GM23248 (cell line): Measurements from ENCODE around the gene CHRNE. TPM values are rescaled to one million over a fixed set of nuclear protein-coding genes. Genes with fewer than 3 reads are reported as not detected.
A peak's percentile ranks its signal among the peaks of the same experiment; 100 is the strongest.

Experiments
- DNase-seq: peaks from one replicate; pipeline ENCODE4 v3.0.0-alpha.2; 2015
- H2AFZ ChIP-seq: fragments of 200-600 bp; sonication (generic); 2 replicates; pipeline ENCODE4 v1.6.1; 2016; ENCODE audit warnings: antibody characterized with exemption
- H3F3A ChIP-seq: fragments of 200-600 bp; sonication (generic); 2 replicates; pipeline ENCODE4 v1.6.1; 2016; ENCODE audit warnings: mild to moderate bottlenecking, antibody characterized with exemption, mixed run types; ENCODE audit not compliant: insufficient read depth
- H3K27ac ChIP-seq: fragments of 200-600 bp; sonication (generic); 2 replicates; pipeline ENCODE4 v1.5.1; 2016; ENCODE audit warnings: mild to moderate bottlenecking
- H3K27me3 ChIP-seq: fragments of 200-600 bp; sonication (generic); replicated peaks from 2 replicates; pipeline ENCODE4 v1.6.1; 2016; ENCODE audit warnings: mild to moderate bottlenecking; ENCODE audit not compliant: insufficient read depth
- H3K36me3 ChIP-seq: fragments of 200-600 bp; sonication (generic); 2 replicates; pipeline ENCODE4 v1.6.1; 2016; ENCODE audit warnings: low read depth, mild to moderate bottlenecking
- H3K4me1 ChIP-seq: fragments of 200-600 bp; sonication (generic); 2 replicates; pipeline ENCODE4 v1.6.1; 2016; ENCODE audit warnings: mild to moderate bottlenecking; ENCODE audit not compliant: insufficient read depth
- H3K4me2 ChIP-seq: fragments of 200-600 bp; sonication (generic); one replicate; pipeline ENCODE4 v1.6.1; 2016; ENCODE audit warnings: mild to moderate bottlenecking; ENCODE audit not compliant: unreplicated experiment
- H3K4me3 ChIP-seq: fragments of 200-600 bp; sonication (generic); 2 replicates; pipeline ENCODE4 v1.5.1; 2016; ENCODE audit warnings: mild to moderate bottlenecking
- H3K79me2 ChIP-seq: fragments of 200-600 bp; sonication (generic); 2 replicates; pipeline ENCODE4 v1.6.1; 2016; ENCODE audit warnings: mild to moderate bottlenecking; ENCODE audit not compliant: insufficient read depth
- H3K9ac ChIP-seq: fragments of 200-600 bp; sonication (generic); 2 replicates; pipeline ENCODE4 v1.6.1; 2016; ENCODE audit warnings: mild to moderate bottlenecking
- H3K9me2 ChIP-seq: fragments of 200-600 bp; sonication (generic); 2 replicates; pipeline ENCODE4 v1.6.1; 2016; ENCODE audit warnings: mixed run types, mild to moderate bottlenecking, moderate library complexity; ENCODE audit not compliant: insufficient read depth
- H3K9me3 ChIP-seq: fragments of 200-600 bp; sonication (generic); one replicate; pipeline ENCODE4 v1.6.1; 2017; ENCODE audit warnings: low read depth
- H4K20me1 ChIP-seq: fragments of 200-600 bp; sonication (generic); 2 replicates; pipeline ENCODE4 v1.6.0; 2016; ENCODE audit not compliant: insufficient read depth
- EZH2 ChIP-seq: fragments of 200-600 bp; sonication (generic); IDR thresholded peaks from 2 replicates; pipeline ENCODE4 v1.6.1; 2018; ENCODE audit warnings: antibody characterized with exemption, mild to moderate bottlenecking; ENCODE audit not compliant: insufficient read depth, poor library complexity, severe bottlenecking
- EZH2phosphoT487 ChIP-seq: fragments of 200-600 bp; sonication (generic); IDR thresholded peaks from 2 replicates; pipeline ENCODE4 v1.6.1; 2018; ENCODE audit warnings: antibody characterized with exemption, moderate library complexity, mild to moderate bottlenecking, low read depth; ENCODE audit not compliant: insufficient read depth
- WGBS, 2 experiments: methylation state at CpG; one replicate each; pipeline ENCODE4 v1.1.6; 2015 to 2017; ENCODE audit warnings: low lambda C conversion rate in 2 of 2, low coverage in 1 of 2; ENCODE audit errors: missing lambda C conversion rate in 2 of 2; 5-methylcytosine and 5-hydroxymethylcytosine counted together
- in situ Hi-C: fragments of 300-500 bp; cut with MboI; formaldehyde crosslinking; loops from 2 replicates; pipeline ENCODE4 v1.15.0; 2020
- polyA plus RNA-seq: library from polyadenylated mRNA; unstranded; fragments of >200 nt; fragmentation: Nextera tagmentation; extraction: Ambion mirVana; gene quantifications from 2 replicates; pipeline ENCODE4 v1.2.1, GENCODE V29; 2016
- total RNA-seq: library from RNA; depleted of rRNA; stranded (reverse); fragments of >200 nt; shearing (Covaris generic); gene quantifications from 2 replicates; pipeline ENCODE4 v1.2.3, GENCODE V29; 2014

Gene CHRNE
- total and polyA plus RNA-seq, 2 experiments from 2014 or later = 0.84 to 0.86 TPM

- peaks cover 43% of the 10 kb centered on the region for H3K79me2 ChIP-seq
- H3K27ac ChIP-seq = no peak overlapping the region
- H3K9me2 ChIP-seq = no peaks in the 10 kb centered on the region
- H3K9ac ChIP-seq = peak overlapping the region; percentile 94
- H3K4me2 ChIP-seq = no peak overlapping the region
- H4K20me1 ChIP-seq = no peaks in the 10 kb centered on the region
- TF ChIP-seq EZH2 (no peak), EZH2phosphoT487 (no peak)
- H3K27me3 ChIP-seq = no peaks in the 10 kb centered on the region
- peak overlapping the region; percentile 94; the same call in 1 of the 2 replicates for H3K4me3 ChIP-seq
- H2AFZ ChIP-seq = no peak overlapping the region
- no peaks in the 10 kb centered on the region for H3K36me3 ChIP-seq
- peaks cover 14% of the 10 kb centered on the region; the same call in 1 of the 2 replicates for H3K4me1 ChIP-seq
- WGBS, 2 experiments = 80 to 81% methylated on average over 11 of the region's 11 CpGs
- no peak for DNase-seq
- H3K9me3 ChIP-seq = no peaks in the 10 kb centered on the region
- in situ Hi-C loops = no loop called here
- H3F3A ChIP-seq = peaks cover 23% of the 10 kb centered on the region
Observed at GRCh38 chr17:4938069-4938491, 35.2 kb upstream of the CHRNE start.

- Histone ChIP-seq H3K79me2 (peaks cover 38% of the 10 kb centered on the region), H3K27me3 (no peaks in the 10 kb centered on the region), H3K4me2 (no peak overlapping the region), H4K20me1 (no peaks in the 10 kb centered on the region), H3F3A (peaks cover 20% of the 10 kb centered on the region), H3K4me1 (peaks cover 14% of the 10 kb centered on the region; the same call in 1 of the 2 replicates), H3K4me3 (no peak overlapping the region), H3K36me3 (no peaks in the 10 kb centered on the region), H3K9ac (no peak overlapping the region; the same call in 1 of the 2 replicates), H3K27ac (no peak overlapping the region), H3K9me2 (no peaks in the 10 kb centered on the region), H3K9me3 (no peaks in the 10 kb centered on the region), H2AFZ (no peak overlapping the region)
- in situ Hi-C loops = no loop called here
- TF ChIP-seq EZH2phosphoT487 (no peak), EZH2 (no peak)
- WGBS, 2 experiments = 96% methylated on average over 16 of the region's 16 CpGs
- no peak for DNase-seq
Observed at GRCh38 chr17:4937553-4937952, 34.7 kb upstream of the CHRNE start.

GRCh38 chr17:4936436-4936835, 33.5 kb upstream of the CHRNE start:
- Histone ChIP-seq H3K4me3 (no peak overlapping the region), H3K36me3 (no peaks in the 10 kb centered on the region), H3K79me2 (peaks cover 27% of the 10 kb centered on the region), H3K9ac (no peak overlapping the region), H3K4me1 (peaks cover 7% of the 10 kb centered on the region; the same call in 1 of the 2 replicates), H2AFZ (no peak overlapping the region), H3K27ac (no peak overlapping the region), H4K20me1 (no peaks in the 10 kb centered on the region), H3K27me3 (no peaks in the 10 kb centered on the region), H3K9me2 (no peaks in the 10 kb centered on the region), H3K9me3 (no peaks in the 10 kb centered on the region), H3F3A (peaks cover 11% of the 10 kb centered on the region), H3K4me2 (no peak overlapping the region)
- no peak for DNase-seq
- in situ Hi-C loops = no loop called here
- 96 to 98% methylated on average over 3 of the region's 3 CpGs for WGBS, 2 experiments
- TF ChIP-seq EZH2 (no peak), EZH2phosphoT487 (no peak)

- TF ChIP-seq EZH2phosphoT487 = no peak
- no peak for TF ChIP-seq EZH2
- Histone ChIP-seq H3K4me1 (peaks cover 6% of the 10 kb centered on the region; the same call in 1 of the 2 replicates), H3K79me2 (peaks cover 19% of the 10 kb centered on the region), H2AFZ (no peak overlapping the region), H3K27ac (no peak overlapping the region), H3K27me3 (no peaks in the 10 kb centered on the region), H3K9ac (no peak overlapping the region), H3K4me3 (no peak overlapping the region), H3K9me3 (no peaks in the 10 kb centered on the region), H3K4me2 (no peak overlapping the region), H3F3A (peaks cover 4% of the 10 kb centered on the region; the same call in 1 of the 2 replicates), H3K9me2 (no peaks in the 10 kb centered on the region), H3K36me3 (no peaks in the 10 kb centered on the region), H4K20me1 (no peaks in the 10 kb centered on the region)
- DNase-seq = no peak
- in situ Hi-C loops = no loop called here
Observed at GRCh38 chr17:4935650-4936049, 32.8 kb upstream of the CHRNE start.
